ENCODE measurements around the gene SDK2. TPM values are rescaled to one million over a fixed set of nuclear protein-coding genes. Genes with fewer than 3 reads are reported as not detected.

SDK2 gene
- total and polyA plus RNA-seq, 2 experiments from 2014 or later = 0.59 to 1.2 TPM

DNA sequence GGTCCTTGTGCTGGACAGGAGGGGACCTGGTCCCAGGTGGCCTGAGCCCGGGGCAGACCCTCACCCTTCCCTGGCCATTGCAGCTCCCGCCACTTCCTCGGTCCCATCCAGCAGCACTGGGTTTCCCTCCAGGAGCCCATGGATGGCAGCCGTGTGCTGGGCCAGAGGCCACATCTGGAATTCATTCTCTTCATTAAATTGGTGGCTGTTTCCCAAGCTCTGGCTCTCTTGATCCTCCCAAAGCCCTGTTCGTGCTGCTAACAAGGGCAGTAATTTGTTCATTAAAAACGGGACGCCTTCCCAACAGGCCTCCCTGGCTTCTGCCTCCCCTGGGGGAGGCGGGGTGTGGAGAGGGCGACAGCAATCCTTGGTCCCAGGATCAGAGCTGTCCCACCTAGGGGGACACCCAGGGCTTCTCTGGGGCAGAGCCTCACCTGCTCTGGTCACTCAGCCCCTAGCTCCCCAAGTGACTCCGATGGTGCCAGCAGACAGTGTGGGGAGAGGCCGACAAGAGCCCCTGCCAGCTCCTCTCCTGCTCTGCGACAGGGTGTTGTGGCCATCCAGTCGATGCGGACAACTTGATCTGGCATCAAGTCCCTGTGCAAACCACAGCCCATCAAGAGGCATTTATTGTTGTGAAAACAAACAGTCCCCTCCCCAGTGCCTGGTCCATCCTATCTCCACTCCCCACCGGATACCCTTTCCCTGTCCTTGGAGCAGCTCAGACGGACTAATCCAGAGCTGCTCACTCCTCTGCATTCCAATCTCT is 44.0 kb downstream of the SDK2 start:
- Histone ChIP-seq H4K20me1 (ENCODE audit: insufficient read depth, poor library complexity, severe bottlenecking) (no peaks in the 10 kb centered on the region), H3K9me3 (ENCODE audit: low read depth) (no peaks in the 10 kb centered on the region), H3K36me3 (replicated peaks; ENCODE audit: insufficient read depth, low read depth) (no peaks in the 10 kb centered on the region), H3K79me2 (no peaks in the 10 kb centered on the region), H3K9me2 (replicated peaks; ENCODE audit: insufficient read depth) (no peaks in the 10 kb centered on the region), H3K4me1 (ENCODE audit: insufficient read depth) (peaks cover 10% of the 10 kb centered on the region), H2AFZ (no peak overlapping the region), H3K27ac (no peak overlapping the region), H3K4me3 (no peak overlapping the region), H3K4me2 (peak overlapping the region; percentile 56), H3K27me3 (no peaks in the 10 kb centered on the region)
- TF ChIP-seq EZH2phosphoT487 (IDR thresholded peaks at IDR 0.05; ENCODE audit: low read depth, severe bottlenecking, unreplicated experiment) (no peak), CTCF (IDR thresholded peaks at IDR 0.05; ENCODE audit: poor library complexity) (peak; percentile 4)
- no peak for DNase-seq (ENCODE audit: low spot score)
- whole genome bisulfite sequencing (ENCODE audit: low lambda C conversion rate, missing lambda C conversion rate) = 59% methylated on average over 16 of the region's 16 CpGs

DNA sequence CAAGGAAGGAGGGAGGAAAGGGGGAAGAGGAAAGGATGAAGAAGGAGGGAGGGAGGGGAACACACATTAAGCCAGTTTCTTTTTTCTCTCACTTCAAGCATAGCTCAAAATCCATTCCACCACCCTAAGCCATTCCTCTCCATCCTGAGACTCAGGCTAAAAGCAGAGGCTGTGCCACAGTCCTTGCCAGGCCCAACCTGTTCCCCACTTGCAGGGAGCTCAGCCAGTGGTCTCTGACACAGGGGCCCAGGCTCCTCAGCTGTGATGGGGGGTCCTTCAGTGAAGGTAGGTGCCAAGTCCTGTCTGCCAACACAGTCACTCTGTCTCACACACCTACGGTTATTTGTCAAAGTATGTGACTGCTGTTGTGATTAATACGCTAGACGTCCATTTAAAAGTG is 44.6 kb downstream of the SDK2 start:
- H3K27ac ChIP-seq = no peak overlapping the region
- TF ChIP-seq CTCF (IDR thresholded peaks at IDR 0.05; ENCODE audit: poor library complexity) = no peak
- TF ChIP-seq EZH2 (IDR thresholded peaks at IDR 0.05; ENCODE audit: borderline replicate concordance) = no peak
- no peak for TF ChIP-seq EZH2phosphoT487 (IDR thresholded peaks at IDR 0.05; ENCODE audit: low read depth, severe bottlenecking, unreplicated experiment)
- H3K27me3 ChIP-seq = no peaks in the 10 kb centered on the region

DNA sequence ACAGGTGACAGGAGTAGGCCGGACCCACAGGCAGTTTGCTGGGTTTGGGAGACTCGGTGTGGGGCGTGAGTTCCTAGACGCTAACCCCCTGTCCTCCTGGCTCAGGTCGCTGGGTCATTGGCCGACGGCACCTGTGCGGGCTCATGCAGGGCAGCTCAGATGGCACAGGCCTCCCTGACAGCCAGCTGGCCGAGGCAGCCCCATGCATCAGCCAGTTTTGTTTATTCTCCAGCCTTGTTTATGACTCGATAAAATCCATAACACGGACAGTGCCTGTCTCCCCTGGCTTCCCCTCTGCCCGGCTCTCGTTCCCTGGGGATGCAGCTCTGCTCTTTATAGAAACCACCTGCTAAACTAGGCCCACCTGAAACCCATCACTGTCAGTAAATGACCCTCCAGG is 46.0 kb downstream of the SDK2 start:
- H3K4me3 ChIP-seq = no peak overlapping the region
- WGBS (ENCODE audit: low lambda C conversion rate, missing lambda C conversion rate) = 67% methylated on average over 13 of the region's 13 CpGs
- H2AFZ ChIP-seq = no peak overlapping the region
- no peaks in the 10 kb centered on the region for H3K9me2 ChIP-seq (replicated peaks; ENCODE audit: insufficient read depth)
- no peaks in the 10 kb centered on the region for H4K20me1 ChIP-seq (ENCODE audit: insufficient read depth, poor library complexity, severe bottlenecking)
- peaks cover 10% of the 10 kb centered on the region for H3K4me1 ChIP-seq (ENCODE audit: insufficient read depth)
- H3K36me3 ChIP-seq (replicated peaks; ENCODE audit: insufficient read depth, low read depth) = no peaks in the 10 kb centered on the region
- no peaks in the 10 kb centered on the region for H3K27me3 ChIP-seq
- H3K4me2 ChIP-seq = no peak overlapping the region
- H3K79me2 ChIP-seq = no peaks in the 10 kb centered on the region
- no peak for DNase-seq (ENCODE audit: low spot score)
- no peaks in the 10 kb centered on the region for H3K9me3 ChIP-seq (ENCODE audit: low read depth)
- no peak for TF ChIP-seq EZH2 (IDR thresholded peaks at IDR 0.05; ENCODE audit: borderline replicate concordance)
- TF ChIP-seq CTCF (IDR thresholded peaks at IDR 0.05; ENCODE audit: poor library complexity) = no peak
- no peak for TF ChIP-seq EZH2phosphoT487 (IDR thresholded peaks at IDR 0.05; ENCODE audit: low read depth, severe bottlenecking, unreplicated experiment)
- H3K27ac ChIP-seq = no peak overlapping the region

More for the DNA sequence above, 44.6 kb downstream of the SDK2 start:
- no peaks in the 10 kb centered on the region for H3K9me2 ChIP-seq (replicated peaks; ENCODE audit: insufficient read depth)
- no peaks in the 10 kb centered on the region for H3K79me2 ChIP-seq
- H3K4me3 ChIP-seq = no peak overlapping the region
- no peaks in the 10 kb centered on the region for H3K9me3 ChIP-seq (ENCODE audit: low read depth)
- no peak overlapping the region for H3K4me2 ChIP-seq
- DNase-seq (ENCODE audit: low spot score) = no peak
- no peaks in the 10 kb centered on the region for H3K36me3 ChIP-seq (replicated peaks; ENCODE audit: insufficient read depth, low read depth)
- no peak overlapping the region for H2AFZ ChIP-seq
- H4K20me1 ChIP-seq (ENCODE audit: insufficient read depth, poor library complexity, severe bottlenecking) = no peaks in the 10 kb centered on the region
- peaks cover 10% of the 10 kb centered on the region for H3K4me1 ChIP-seq (ENCODE audit: insufficient read depth)
- WGBS (ENCODE audit: low lambda C conversion rate, missing lambda C conversion rate) = 45% methylated on average over 3 of the region's 3 CpGs

Measured in hepatocyte (in vitro differentiated cells).